ENCODE results near the gene NECTIN4.

GRCh38 chr1:161127649-161128048, 38.3 kb upstream of the NECTIN4 start:
- TF ChIP-seq POLR2A (IDR thresholded peaks at IDR 0.05) (no peak), CTCF (IDR thresholded peaks at IDR 0.05) (no peak)
